Measurements from ENCODE around the gene LRRC53.

LRRC53 gene

DNA sequence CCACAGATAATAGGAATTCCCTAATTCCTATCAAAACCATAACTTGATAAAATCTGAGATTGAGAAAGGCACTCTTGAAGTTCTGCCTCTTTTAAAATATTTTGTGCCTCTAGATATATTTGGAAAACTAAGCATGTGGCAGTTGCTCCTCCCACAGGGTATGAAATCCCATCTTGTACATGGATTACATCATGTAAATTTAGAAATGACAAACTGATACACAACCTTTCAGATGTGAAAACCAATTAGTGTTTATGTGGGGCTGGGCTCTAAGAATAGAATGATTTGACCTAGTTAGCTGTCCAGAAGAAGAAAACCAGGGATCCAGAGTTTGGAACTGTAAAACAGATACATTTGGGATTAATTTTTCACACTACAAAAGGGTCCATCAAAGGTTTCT lies 15.7 kb downstream of the LRRC53 start:
- no peak for DNase-seq

DNA sequence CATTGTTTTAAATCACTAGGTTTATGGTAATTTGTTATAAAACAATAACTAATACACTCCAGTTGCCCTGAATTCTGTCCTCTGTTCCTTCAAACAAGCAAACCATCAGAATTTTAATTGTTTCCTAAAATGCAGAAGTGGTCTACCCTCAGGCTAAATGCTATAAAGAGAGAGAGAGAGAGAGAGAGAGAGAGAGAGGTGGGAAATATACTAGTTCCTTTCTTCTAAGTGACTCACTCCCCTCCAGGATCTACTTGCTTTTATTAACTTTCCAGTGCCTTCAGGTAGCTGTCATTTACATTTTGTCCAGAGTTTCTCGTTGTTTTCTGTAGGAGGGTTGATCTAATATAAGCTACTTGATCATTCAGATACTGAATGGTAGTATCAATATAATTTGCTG lies 26.4 kb downstream of the LRRC53 start:
- DNase-seq: no peak

DNA sequence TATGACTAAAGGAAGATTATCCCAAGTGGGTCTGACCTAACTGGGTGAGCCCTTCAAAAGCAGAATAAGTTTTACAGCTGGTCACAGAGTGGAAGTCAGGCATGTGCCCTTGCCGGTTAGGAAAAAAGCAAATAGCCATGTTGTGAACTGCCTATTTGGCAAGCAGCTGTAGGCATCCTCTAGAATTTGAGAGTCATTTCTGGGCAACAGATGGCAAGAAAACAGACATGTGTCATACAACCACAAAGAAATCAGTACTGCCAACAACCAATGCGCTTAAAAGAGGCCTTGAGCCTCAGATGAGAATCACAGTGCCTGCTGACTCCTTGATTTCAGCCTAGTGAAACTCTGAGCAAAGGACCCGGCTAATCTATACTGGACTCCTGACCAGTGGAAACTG lies 26.8 kb downstream of the LRRC53 start:
- peak; percentile 46 to 84 for DNase-seq

DNA sequence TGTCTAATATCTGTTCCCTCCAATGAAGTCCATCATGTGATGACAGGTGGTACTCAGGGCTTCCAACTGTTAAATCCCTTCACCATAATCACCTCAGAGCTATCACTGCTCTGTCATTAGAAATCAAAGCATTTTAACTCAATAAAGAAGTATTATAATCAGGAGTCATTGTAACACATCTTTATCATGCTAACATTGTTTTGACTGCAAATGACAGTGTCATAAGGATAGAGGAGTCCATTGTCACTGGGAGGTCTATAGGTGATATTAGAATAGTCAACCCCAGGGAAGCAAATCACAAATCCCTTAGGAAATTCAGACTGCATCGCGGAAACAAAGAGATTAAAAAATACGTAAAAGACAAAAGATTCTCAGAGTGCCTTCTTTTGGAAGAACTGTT lies 30.8 kb downstream of the LRRC53 start:
- DNase-seq: peak; percentile 47 to 76

DNA sequence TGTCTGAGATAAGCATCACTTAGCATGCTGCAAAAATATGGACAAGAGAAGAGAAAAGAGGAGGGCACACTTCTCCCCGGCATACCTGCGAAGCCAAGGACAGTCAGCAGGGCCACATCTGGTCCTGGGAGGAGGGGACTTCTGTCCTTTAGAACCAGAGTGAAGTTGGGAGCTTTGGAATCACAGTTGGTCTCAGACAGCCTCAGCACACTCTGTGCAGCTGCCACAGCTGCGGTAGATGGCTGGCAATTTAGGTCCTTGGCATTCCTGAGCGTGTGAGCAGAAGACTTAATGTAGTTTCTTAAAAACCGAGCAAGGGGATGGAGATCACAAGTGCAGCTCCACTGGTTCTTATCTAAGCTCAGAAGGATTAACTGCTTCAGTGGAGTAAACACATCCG lies 32.3 kb downstream of the LRRC53 start:
- DNase-seq: peak in 1 of 2 experiments; percentile 33

DNA sequence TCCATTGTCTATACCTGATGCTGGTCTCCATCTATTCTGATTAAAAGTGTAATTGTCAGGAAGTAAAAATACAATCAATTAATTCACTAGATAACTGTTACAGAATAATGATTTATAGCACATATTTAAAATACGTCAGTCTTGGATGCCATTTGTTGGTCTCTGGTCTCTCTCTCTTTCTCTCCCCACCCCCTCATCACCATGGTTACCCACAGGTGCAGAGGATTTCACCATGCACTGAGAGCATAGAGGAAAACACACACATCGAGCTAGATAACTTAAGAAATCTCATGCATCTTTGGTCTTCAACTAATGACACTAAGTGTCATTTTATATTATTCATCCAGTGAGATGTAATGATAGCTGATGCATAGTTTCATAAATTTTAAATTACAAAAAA lies 33.4 kb downstream of the LRRC53 start:
- no peak for DNase-seq

DNA sequence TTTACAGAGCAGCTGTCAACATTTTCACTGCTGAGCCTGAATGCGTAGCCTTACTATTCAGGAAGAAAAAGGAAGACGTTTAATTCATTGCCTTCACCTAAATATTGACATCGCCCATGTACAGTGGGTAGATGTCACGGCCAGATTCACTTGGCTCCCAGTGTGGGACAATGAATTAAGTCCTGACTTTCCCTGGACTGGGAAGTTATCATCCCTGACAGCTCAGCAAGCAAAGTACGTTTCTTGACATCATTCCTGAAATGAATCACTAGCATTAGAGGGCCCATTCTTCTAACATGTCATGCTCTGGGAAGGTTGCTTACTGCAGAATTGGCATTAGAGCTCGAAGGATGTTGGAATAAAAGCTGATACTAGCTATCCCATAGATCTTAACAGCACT lies 37.8 kb downstream of the LRRC53 start:
- no peak for DNase-seq

DNA sequence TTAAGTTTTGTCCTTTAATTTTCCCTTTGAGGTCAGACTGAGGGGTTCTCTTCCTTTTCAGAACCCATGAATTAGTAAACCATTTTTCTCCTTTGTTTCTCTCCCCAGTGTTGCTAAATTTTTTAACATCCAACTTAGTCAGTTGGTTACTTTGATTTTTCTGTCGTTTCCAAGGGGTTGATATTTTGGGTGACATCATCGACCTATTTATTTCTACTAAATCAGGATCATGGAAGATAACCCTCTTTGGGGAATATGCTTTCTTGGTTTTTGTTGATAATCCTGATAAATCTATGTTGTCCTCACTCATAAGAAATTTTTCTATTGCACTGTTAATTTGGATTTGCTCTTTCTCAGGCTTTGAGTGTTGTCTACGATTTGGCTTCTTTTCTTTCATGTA lies 40.9 kb downstream of the LRRC53 start:
- DNase-seq: no peak

DNA sequence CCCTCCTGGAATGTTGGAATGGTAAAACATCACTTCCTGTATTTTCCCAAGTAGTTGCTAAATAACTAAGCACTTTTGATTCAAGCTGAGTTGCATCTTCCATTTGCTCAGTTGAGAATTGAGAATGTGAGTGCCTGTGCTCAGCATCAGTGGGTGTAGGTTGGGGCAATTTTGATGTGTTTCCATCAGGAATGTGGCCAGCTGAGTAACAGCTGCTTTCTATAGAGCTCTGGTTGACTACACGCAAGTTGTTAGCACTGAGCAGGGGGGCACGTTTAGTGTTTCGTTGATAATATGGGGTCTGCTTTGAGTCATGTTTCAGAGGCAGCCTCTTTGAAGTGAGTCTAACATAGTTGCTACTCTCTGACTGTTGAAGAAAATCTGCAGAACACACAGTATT lies 41.5 kb downstream of the LRRC53 start:
- DNase-seq: no peak

DNA sequence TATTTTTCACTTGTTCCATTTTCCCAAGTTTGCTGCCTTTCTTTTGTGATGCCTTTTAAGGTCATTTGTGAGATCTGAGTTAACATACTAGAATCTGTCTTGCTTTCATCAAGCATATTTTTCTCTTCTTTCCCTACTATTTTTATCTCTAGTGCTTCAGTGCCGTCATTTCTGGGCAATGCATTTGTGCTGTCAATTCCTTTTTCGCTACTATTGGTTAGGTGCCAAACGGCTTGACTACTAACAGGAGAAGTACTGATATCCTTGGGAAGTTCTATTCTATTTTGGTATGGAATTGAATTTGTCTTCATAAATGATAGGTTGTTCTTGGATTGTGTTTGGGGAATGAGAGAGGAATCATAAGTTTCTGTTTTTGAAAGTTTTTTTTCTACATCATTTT lies 42.2 kb downstream of the LRRC53 start:
- DNase-seq: no peak

DNA sequence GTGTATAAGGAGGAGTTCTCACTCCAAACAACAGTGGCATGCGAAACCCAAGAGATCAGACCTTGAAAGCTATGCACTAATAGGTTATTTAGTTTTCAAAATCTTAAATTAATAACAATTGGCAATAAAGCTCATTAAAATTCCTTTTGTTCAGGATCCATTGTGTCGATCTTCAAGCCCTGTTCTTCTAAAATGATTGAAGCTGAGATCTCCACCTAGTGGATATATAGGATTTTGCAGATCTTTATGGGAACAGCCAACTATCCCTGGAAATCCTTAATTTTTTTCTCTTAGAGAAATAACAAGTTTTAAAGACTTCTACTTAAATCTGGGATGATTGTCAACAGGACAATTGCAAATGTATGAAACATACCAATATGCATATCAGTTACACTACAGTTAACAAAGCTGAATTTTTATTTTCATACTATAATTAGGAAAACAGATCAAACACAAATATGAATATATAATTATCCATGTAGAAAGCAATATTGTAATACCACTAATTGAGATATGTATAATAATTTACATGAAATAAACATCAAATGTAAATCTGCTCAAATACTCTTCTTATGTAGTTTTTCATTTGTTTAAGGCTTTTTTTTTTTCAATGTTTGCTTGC lies 43.3 kb downstream of the LRRC53 start:
- DNase-seq: peak; percentile 24 to 65

DNA sequence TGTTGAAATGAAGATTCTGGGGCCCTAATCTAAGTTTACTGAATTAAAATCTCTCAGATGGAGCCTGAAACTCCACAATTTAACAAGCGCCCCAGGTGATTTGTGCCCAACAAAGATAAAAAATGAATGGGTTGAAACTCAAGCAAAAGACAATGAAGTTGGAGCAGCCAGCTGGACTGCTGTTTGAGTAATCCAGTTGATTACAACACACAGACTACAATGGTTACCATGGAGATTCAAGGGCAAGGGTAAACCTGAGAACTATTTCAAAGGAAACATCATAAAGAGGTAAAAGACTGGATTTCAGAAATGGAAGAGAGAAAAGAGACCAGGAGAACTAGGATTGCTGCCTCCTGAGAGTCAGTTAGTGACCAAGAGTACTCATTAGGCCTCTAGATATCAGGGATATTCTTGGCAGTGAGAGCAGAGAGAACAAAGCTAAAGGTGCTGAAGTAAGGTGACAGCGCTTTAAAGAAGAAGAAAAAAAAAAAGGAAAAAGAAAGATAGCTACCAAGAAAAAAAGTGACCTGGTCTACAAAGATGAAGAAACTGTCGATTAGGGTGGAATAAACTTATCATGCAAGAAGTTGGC lies 44.5 kb downstream of the LRRC53 start:
- DNase-seq: peak in 1 of 2 experiments; percentile 40

DNA sequence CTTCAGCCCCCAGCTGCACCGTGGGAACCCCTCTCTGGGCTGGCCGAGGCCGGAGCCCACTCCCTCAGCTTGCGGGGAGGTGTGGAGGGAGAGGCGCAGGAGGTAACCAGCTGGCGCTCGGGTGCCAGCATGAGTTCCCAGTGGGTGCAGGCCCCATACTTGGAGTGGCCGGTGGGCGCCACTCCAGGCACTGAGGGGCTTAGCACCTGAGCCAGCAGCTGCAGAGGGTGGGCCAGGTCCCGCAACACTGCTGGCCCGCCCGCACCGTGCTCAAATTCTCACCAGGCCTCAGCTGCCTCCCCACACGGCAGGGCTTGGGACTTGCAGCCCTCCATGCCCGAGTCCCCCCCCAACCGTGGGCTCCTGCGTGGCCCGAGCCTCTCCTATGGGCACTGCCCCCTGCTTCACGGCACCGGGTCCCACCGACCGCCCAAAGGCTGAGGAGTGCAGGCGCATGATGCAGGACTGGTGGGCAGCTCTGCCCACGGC lies 47.2 kb downstream of the LRRC53 start:
- no peak for DNase-seq

DNA sequence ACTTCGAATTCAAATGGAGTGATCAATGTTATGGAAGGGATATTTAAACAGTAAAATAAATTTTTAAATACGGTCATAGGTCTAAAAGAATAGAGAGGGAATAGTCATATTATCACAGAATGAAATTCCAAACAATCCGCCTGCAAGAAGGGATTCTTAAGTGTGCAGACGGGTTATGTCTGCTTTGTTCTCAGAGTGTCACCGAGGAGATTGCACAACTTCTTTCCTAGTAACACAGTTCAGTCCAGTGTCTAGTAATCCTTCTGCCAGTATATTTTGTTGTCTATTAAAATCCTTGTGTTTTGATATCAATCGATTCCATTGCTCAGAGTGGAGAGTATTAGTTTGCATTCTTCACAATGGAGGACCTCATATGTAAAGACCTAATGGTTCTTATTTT lies 48.4 kb downstream of the LRRC53 start:
- no peak for DNase-seq

DNA sequence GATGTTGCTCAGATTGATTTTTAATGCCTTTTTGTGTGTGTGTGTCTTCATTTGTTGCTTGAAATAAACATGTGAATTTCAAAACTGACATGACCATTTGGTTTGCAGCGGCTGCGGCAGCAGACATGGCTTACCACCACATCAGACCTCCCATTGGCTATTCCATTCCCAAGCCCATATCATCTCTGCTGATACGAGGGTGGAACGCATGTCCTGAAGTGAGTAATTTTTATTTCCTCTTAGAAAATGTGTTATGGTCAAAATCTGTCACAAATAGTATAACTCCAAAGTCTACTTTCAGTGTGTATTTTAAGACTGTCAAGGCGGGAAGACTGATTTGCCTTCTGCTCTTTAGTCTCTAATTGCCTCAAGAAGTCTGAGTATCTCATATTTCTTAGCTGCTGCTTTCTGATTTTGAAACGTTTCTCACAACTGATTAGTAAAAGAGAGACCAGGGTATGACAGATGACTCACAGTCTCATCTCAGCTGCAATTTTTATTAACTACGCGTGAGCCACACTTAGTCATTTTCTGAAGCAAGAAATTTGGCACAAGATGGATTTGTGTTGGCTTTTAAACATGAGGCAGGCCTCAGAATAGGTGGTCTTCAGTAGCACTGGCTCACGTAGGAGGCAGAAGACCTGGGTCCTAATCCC lies 49.0 kb downstream of the LRRC53 start:
- no peak for DNase-seq

DNA sequence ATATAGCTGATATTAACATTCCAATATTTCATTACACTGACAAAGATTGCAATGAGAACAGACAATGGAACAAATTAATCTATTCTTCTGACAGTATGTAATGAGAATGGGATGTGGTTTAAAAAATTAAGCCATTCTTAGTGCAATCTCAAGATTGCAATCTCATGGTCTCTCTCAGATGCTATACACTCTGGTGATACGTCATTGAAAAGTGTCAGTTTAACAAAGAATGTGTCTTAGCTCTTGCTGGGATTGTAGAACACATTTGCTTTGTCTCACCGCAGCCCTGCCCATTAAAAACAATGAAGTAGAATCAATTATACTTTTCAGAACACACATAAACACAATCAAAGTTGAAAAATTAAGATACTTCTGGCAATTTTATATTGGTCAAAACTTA lies 55.2 kb downstream of the LRRC53 start:
- DNase-seq: no peak

DNA sequence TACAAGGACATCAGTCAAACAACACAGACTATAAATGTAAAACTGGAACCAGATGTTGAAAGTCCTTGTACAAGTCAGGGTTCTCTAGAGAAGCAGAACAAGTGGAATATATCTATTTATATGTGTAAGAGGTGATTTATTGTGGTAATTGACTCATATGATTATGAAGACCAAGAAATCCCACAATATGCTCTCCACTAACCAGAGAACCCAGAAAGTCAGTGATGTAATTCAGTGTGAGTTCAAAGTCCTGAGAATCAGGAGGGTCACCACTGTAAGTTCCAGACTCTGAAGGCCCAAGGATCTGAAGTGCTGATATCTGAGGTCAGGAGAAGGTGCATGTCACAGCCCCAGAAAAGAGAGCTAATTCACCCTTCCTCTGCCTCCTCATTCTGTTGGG lies 57.0 kb downstream of the LRRC53 start:
- DNase-seq: no peak

DNA sequence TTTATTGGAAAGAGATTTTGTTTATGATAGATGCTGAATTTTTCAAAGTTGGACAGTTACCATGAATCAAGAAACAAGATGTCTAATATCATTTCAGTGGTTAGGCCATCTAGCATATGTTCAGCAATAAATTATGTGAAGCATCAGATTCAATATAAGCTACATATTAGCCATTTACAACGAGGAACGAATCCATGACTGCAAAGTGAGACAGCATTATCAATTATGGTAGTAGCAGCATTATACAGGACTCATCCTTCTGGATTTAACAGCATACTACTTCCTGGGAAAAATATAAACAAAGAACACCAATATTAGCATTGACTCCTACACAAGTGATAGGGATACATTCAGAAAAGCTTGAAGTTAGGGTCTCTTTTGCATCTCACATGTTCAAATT lies 59.1 kb downstream of the LRRC53 start:
- DNase-seq: no peak

DNA sequence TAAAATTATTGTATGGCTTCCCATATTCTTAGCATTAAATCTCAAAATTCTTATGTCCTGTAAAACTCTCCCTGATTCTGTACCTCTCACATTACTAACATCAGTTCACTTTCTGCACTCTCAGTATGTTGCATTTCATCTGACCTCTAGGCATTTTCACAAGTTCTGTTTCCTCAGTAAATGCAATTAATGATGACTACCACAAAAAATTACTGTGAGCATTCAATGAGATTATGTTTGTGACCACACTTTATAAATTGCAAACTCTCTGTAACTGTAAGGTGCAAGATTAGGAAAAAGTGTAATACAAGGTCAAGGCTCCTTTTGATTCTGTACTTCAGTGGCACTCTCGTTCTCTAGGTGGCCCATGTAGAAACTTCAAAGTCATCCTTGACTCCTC lies 60.4 kb downstream of the LRRC53 start:
- no peak for DNase-seq

DNA sequence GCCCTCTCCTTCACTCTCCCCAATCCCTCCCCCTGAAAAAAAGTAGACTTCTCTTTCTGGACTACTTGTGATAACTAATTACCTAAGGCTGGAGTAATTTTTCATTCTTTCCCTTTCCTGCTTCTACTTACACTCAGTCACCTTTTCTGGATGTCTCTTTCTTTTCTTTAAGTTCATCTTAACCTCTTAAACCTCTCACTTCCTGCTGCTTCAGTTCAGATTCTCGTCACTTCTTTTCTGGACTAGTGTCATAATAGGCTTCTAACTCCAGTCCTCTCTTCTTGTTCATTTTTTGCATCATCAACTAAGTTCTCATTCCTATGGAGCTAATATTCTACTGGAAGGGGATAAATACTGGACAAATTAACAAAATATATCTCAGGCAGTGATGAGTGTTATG lies 75.4 kb downstream of the LRRC53 start:
- no peak for DNase-seq

DNA sequence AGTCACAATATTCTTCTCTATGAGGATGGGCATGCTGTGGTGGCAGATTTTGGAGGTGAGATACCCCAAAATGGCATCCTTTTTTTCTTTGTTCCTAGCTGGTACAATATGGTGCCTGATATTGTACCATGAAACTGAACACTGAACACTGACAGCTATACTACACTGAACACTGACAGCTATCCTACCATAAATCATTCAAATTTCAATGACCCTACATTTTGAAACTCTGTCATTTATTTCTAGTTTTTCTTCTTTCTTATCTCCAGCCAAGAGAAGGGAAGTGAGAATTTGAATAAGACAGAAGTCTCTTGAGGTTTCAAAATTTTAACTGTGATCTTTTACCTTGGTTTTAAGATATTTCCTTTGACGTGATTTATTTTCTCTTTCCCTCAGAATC lies 76.3 kb downstream of the LRRC53 start:
- no peak for DNase-seq

DNA sequence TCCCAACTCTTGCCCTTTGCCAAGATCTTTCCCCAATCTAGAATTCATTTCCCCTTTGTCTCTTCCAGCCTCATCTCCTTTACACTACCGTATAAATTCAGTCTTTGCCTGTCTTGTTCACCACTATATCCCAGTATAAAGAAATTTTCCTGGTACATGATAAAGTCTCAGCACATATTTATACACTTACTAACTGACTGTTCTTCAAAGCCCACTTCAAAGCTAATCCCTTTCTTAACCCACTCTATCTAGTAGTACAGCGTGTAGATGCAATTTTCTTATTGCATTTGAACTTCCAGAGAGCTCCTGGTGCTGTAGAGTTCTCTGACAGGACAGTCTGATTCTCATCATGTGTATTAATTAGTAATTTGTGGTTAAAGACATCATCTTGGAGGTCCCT lies 78.1 kb downstream of the LRRC53 start:
- peak in 1 of 2 experiments; percentile 16 for DNase-seq

DNA sequence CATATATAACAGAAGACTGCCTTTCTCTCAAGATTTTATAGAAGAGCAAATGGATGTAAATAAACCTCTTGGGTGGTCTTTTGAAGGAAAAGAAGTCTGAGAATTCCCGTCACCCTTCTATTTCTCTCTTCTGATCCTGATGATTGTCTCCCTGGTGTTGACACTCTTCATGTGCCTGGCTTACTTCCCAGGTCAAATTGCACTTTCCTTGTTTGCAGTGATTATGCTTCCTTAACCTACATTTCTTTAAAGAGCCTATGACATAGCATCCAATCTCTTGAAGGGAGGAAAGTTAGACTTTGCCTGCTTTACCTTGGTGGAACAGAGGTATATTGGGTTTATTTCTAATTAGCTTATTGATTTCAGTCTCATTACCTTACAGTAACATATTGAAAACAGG lies 80.1 kb downstream of the LRRC53 start:
- DNase-seq: no peak

DNA sequence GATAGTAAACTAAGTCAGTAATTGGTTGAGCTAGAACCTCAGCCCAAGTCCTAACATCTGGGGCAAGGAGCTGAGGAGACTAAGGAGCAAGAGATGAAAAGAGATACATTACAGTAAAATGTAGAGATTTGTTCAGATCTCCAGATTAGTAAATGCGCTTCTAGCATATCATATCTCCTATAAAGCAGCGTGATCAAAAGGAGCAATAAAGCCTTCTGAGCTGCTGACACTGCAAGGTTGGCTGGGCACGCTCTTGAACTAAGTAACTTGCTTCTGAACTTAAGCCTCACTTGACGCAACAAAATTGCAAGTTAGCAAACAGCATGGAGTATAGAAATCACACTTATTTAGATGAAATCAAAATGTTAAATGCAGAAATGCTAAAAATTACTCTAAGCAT lies 80.9 kb downstream of the LRRC53 start:
- no peak for DNase-seq

Data from NCI-H524 (cell line).